Muscle of arm (tissue), 12 donors: ENCODE results near the gene ZNF487. TPM values are rescaled to one million over a fixed set of nuclear protein-coding genes. Genes with fewer than 3 reads are reported as not detected.

Source experiments
- DNase-seq: peaks from one replicate; pipeline ENCODE4 v3.0.0-alpha.2; 2013
- polyA plus RNA-seq, 12 donors: library from polyadenylated mRNA; unstranded; fragments of 120-200 nt; gene quantifications; one replicate each; pipeline ENCODE4 v1.2.1, GENCODE V29; 2013; ENCODE audit not compliant: insufficient read length in 12 of 12

The ZNF487 gene
- polyA plus RNA-seq, 12 donors: 3.6 to 11.9 (median 4.8) TPM; not detected in 1

- no peak for DNase-seq
Measured at GRCh38 chr10:43491855-43492254, 54.9 kb downstream of the ZNF487 start.

DNA sequence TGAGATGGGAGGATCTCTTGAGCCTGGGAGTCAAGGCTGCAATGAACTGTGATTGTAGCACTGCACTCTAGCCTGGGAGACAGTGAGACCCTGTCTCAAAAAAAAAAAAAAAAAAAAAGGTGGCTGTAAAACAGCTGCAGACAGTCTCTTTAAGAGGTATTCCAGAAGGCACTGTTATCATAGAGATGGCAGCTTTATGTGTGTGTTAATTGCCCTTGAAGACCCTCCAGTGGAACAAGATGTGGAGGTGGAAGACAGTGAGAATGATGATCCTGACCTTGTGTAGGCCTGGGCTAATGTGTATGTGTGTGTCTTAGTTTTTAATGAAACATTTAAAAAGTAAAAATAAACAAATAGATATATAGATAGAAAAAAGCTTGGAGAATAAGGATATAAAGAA is 66.0 kb downstream of the ZNF487 start:
- no peak for DNase-seq

GRCh38 chr10:43524434-43525247 is 87.7 kb downstream of the ZNF487 start:
- no peak for DNase-seq

Other genes starting within 250 kb of the ZNF487 start
- gene RASGEF1A, start 170.0 kb upstream of the ZNF487 start, polyA plus RNA-seq: 1 to 10 TPM in 3 of 12 donors, under 1 TPM in 7, not detected in 2; 0.28 to 3.3 (median 0.39) TPM
- 1 to 10 TPM in 7 of 12 donors, under 1 TPM in 3, not detected in 2; 0.29 to 3.6 (median 1.1) TPM for gene FXYD4, start 65.5 kb upstream of the ZNF487 start, polyA plus RNA-seq
- 100 to 1,000 TPM in 10 of 12 donors, 10 to 100 TPM in 1, not detected in 1; 95.9 to 139 (median 110) TPM for gene HNRNPF, start 27.9 kb upstream of the ZNF487 start, polyA plus RNA-seq
- 10 to 100 TPM in 1 of 12 donors, 1 to 10 TPM in 10, not detected in 1; 6.3 to 10.5 (median 8.6) TPM for gene ZNF239, start 137.5 kb downstream of the ZNF487 start, polyA plus RNA-seq
- 1 to 10 TPM in 10 of 12 donors, not detected in 2; 2.6 to 4.8 (median 3.7) TPM for gene ZNF485, start 169.3 kb downstream of the ZNF487 start, polyA plus RNA-seq
- gene ZNF32, start 211.8 kb downstream of the ZNF487 start, polyA plus RNA-seq: 10 to 100 TPM in 11 of 12 donors, not detected in 1; 20.5 to 66.8 (median 52.7) TPM